ENCODE data around the gene MAML3. TPM values are rescaled to one million over a fixed set of nuclear protein-coding genes. Genes with fewer than 3 reads are reported as not detected.

MAML3 gene
- total RNA-seq, 2 donors from 2014 or later, result 29.2 to 32.2 TPM

DNA sequence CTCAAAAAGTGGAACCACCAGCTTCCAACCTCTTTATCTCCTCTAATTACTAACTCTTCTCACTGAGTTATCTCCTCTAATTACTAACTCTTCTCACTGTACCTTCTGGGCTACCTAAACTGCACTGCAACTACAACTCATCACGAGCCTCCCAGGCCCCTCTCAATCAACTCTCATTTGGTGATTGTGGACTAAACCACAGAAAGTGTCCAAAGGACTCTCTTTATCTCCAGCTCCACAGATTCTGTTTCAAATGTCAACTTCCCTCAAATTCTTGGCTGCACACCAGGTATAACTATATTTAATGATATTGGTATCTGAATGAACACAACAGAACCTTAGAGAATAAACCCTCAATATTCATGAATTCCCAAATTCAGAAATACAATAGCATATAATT lies 182.9 kb downstream of the MAML3 start:
- Histone ChIP-seq H3K4me3 (ENCODE audit: low read length) (no peak overlapping the region), H3K9ac (ENCODE audit: extremely low read depth, low read length, poor library complexity, severe bottlenecking) (no peak overlapping the region), H3K27ac (ENCODE audit: low read depth, low read length) (no peak overlapping the region), H3K27me3 (ENCODE audit: control insufficient read depth, insufficient read depth, low read length, poor library complexity, severe bottlenecking) (no peaks in the 10 kb centered on the region), H3K9me3 (ENCODE audit: control insufficient read depth, low read length) (no peaks in the 10 kb centered on the region), H3K4me1 (ENCODE audit: control insufficient read depth, insufficient read depth, low read length) (peaks cover 3% of the 10 kb centered on the region), H3K36me3 (ENCODE audit: control insufficient read depth, insufficient read depth, low read length) (peaks cover 5% of the 10 kb centered on the region)
- TF ChIP-seq, protein P1, sequence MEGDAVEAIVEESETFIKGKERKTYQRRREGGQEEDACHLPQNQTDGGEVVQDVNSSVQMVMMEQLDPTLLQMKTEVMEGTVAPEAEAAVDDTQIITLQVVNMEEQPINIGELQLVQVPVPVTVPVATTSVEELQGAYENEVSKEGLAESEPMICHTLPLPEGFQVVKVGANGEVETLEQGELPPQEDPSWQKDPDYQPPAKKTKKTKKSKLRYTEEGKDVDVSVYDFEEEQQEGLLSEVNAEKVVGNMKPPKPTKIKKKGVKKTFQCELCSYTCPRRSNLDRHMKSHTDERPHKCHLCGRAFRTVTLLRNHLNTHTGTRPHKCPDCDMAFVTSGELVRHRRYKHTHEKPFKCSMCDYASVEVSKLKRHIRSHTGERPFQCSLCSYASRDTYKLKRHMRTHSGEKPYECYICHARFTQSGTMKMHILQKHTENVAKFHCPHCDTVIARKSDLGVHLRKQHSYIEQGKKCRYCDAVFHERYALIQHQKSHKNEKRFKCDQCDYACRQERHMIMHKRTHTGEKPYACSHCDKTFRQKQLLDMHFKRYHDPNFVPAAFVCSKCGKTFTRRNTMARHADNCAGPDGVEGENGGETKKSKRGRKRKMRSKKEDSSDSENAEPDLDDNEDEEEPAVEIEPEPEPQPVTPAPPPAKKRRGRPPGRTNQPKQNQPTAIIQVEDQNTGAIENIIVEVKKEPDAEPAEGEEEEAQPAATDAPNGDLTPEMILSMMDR (conservative IDR thresholded peaks at IDR 0.05), result no peak
- H3K36me3 Mint-ChIP-seq (ENCODE audit: low read depth), result peaks cover 2% of the 10 kb centered on the region
- H3K27ac Mint-ChIP-seq, result no peak overlapping the region
- 88% methylated on average over 1 of the region's 1 CpG; no CpG with 5 or more reads in 1 of the 2 experiments for WGBS, 2 experiments (ENCODE audit: insufficient coverage in 1 of 2, insufficient read length in 1 of 2)
- H3K4me1 Mint-ChIP-seq, result peaks cover 13% of the 10 kb centered on the region
- H3K4me3 Mint-ChIP-seq, result no peak overlapping the region
- H3K9me3 Mint-ChIP-seq, result no peaks in the 10 kb centered on the region
- no peak for DNase-seq
- H3K27me3 Mint-ChIP-seq (ENCODE audit: insufficient read depth), result peaks cover 17% of the 10 kb centered on the region

DNA sequence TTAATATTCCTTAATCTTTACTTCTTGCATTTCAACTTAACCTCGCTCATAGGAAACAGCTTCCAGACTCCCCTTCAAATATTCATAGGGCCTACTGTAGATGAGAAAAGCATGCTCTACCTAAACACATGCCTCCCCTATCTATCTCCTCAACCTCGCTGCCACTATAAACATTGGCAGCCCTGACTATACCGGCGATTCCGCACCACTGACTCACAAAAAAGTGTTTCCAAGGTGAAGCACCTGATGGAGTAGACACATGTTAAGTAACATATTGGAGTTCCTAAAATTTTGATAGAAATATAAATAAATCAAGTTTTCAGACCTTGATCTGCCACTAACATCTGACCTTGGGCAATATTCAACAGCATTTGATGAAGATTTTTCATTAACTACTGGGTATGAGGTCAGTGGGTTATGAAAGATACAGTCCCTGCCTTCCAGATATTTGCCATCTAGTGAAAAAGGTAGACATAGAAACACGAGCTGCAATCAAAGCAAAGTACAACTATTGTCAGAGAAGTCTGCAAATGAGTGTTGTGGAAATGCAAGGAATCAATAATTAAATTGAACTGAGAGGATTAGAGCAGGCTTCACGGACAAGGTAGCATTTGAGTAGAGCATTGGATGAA lies 184.2 kb downstream of the MAML3 start:
- no peak overlapping the region for H3K27ac Mint-ChIP-seq
- 82 to 94% methylated on average over 2 to 7 of the region's 7 CpGs for WGBS, 2 experiments (ENCODE audit: insufficient coverage in 1 of 2, insufficient read length in 1 of 2)
- no peak for DNase-seq
- H3K4me1 Mint-ChIP-seq, result peaks cover 1% of the 10 kb centered on the region
- no peak overlapping the region for H3K4me3 Mint-ChIP-seq
- H3K36me3 Mint-ChIP-seq (ENCODE audit: low read depth), result peaks cover under 1% of the 10 kb centered on the region
- H3K27me3 Mint-ChIP-seq (ENCODE audit: insufficient read depth), result peaks cover 12% of the 10 kb centered on the region
- Histone ChIP-seq H3K9ac (ENCODE audit: extremely low read depth, low read length, poor library complexity, severe bottlenecking) (no peak overlapping the region), H3K9me3 (ENCODE audit: control insufficient read depth, low read length) (no peaks in the 10 kb centered on the region), H3K4me3 (ENCODE audit: low read length) (no peak overlapping the region), H3K36me3 (ENCODE audit: control insufficient read depth, insufficient read depth, low read length) (no peaks in the 10 kb centered on the region), H3K27ac (ENCODE audit: low read depth, low read length) (no peak overlapping the region), H3K27me3 (ENCODE audit: control insufficient read depth, insufficient read depth, low read length, poor library complexity, severe bottlenecking) (no peaks in the 10 kb centered on the region), H3K4me1 (ENCODE audit: control insufficient read depth, insufficient read depth, low read length) (peaks cover 3% of the 10 kb centered on the region)
- TF ChIP-seq, protein P1 (conservative IDR thresholded peaks at IDR 0.05), result no peak
- no peaks in the 10 kb centered on the region for H3K9me3 Mint-ChIP-seq

DNA sequence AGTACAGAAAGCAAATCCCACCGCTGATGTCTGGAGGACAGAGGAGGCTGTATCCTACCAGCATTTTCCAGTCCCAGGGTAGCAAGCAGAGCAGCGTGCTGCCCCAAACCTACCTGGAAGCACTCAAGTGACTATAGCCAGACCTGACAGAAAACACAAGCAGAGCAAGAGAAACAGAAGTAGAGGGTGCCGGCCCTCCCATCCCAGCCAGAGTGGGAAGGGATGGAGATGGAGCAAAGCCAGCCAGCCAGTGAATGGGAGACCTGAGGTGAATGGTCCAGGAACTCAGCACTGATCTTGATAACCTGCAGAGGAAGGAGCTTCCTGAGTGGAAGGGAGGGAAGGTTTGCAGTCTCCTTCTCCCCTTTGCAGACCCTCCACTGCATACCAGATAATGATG lies 185.2 kb downstream of the MAML3 start:
- WGBS, 2 experiments (ENCODE audit: insufficient coverage in 1 of 2, insufficient read length in 1 of 2), result 81 to 92% methylated on average over 3 of the region's 3 CpGs
- no peak overlapping the region for H3K27ac Mint-ChIP-seq
- Histone ChIP-seq H3K36me3 (ENCODE audit: control insufficient read depth, insufficient read depth, low read length) (no peaks in the 10 kb centered on the region), H3K27me3 (ENCODE audit: control insufficient read depth, insufficient read depth, low read length, poor library complexity, severe bottlenecking) (no peaks in the 10 kb centered on the region), H3K27ac (ENCODE audit: low read depth, low read length) (no peak overlapping the region), H3K4me3 (ENCODE audit: low read length) (no peak overlapping the region), H3K9ac (ENCODE audit: extremely low read depth, low read length, poor library complexity, severe bottlenecking) (no peak overlapping the region), H3K9me3 (ENCODE audit: control insufficient read depth, low read length) (no peaks in the 10 kb centered on the region), H3K4me1 (ENCODE audit: control insufficient read depth, insufficient read depth, low read length) (peaks cover 3% of the 10 kb centered on the region)
- H3K36me3 Mint-ChIP-seq (ENCODE audit: low read depth), result peaks cover 1% of the 10 kb centered on the region
- no peak for DNase-seq
- no peak overlapping the region for H3K4me3 Mint-ChIP-seq
- H3K27me3 Mint-ChIP-seq (ENCODE audit: insufficient read depth), result peaks cover 12% of the 10 kb centered on the region
- H3K9me3 Mint-ChIP-seq, result no peaks in the 10 kb centered on the region
- TF ChIP-seq, protein P1 (conservative IDR thresholded peaks at IDR 0.05), result no peak
- no peaks in the 10 kb centered on the region for H3K4me1 Mint-ChIP-seq
